Esophagus muscularis mucosa (tissue), 4 donors: ENCODE results near the gene ZNF37A. TPM values are rescaled to one million over a fixed set of nuclear protein-coding genes. Genes with fewer than 3 reads are reported as not detected.
"Not testable (repeated sequence)": the region's sequence is repeated elsewhere in the genome, so short reads cannot be mapped to it uniquely, and the experiment has no call there.

Experiments
- DNase-seq: peaks from one replicate; pipeline ENCODE4 v3.0.0-alpha.2; 2017; ENCODE audit errors: extremely low spot score
- H3K27ac ChIP-seq, 4 donors: fragments of 200-600 bp; sonication (generic); replicated peaks in 1 of 4; 1 replicate in 3 of 4; 2 replicates in 1 of 4; pipeline ENCODE4 v1.5.1; 2016 to 2019; ENCODE audit warnings: mild to moderate bottlenecking in 1 of 4
- H3K27me3 ChIP-seq, 4 donors: fragments of 200-600 bp; sonication (generic); one replicate each; pipeline versions ENCODE4 v1.5.1 to v1.6.0; 2016 to 2019
- H3K36me3 ChIP-seq, 4 donors: fragments of 200-600 bp; sonication (generic); one replicate each; pipeline ENCODE4 v1.5.1; 2016 to 2019
- H3K4me1 ChIP-seq, 4 donors: fragments of 200-600 bp; sonication (generic); one replicate each; pipeline ENCODE4 v1.5.1; 2016 to 2019
- H3K4me3 ChIP-seq, 4 donors: fragments of 200-600 bp; sonication (generic); 1 replicate in 2 of 4; 2 replicates in 2 of 4; pipeline ENCODE4 v1.5.1; 2016 to 2019; ENCODE audit warnings: mild to moderate bottlenecking in 4 of 4, moderate library complexity in 1 of 4
- H3K9me3 ChIP-seq, 4 donors: fragments of 200-600 bp; sonication (generic); 1 replicate in 3 of 4; 2 replicates in 1 of 4; pipeline ENCODE4 v1.5.1; 2016 to 2019
- EP300 ChIP-seq: sonication (generic); formaldehyde crosslinking; IDR thresholded peaks from one replicate; pipeline ENCODE4 v1.6.1; 2017; ENCODE audit warnings: antibody characterized with exemption
- POLR2A ChIP-seq: fragments of 450-650 bp; IDR thresholded peaks from one replicate; pipeline ENCODE4 v1.6.1; 2017; ENCODE audit warnings: antibody characterized with exemption, moderate library complexity, mild to moderate bottlenecking, low read depth
- POLR2AphosphoS5 ChIP-seq, 2 donors: sonication (generic); formaldehyde crosslinking; IDR thresholded peaks; one replicate each; pipeline ENCODE4 v1.6.1; 2017; ENCODE audit warnings: antibody characterized with exemption in 2 of 2
- WGBS: methylation state at CpG from one replicate; pipeline ENCODE4 v1.1.5; 2018; 5-methylcytosine and 5-hydroxymethylcytosine counted together
- intact Hi-C: fragments of 100-400 bp; cut with DNase I; formaldehyde crosslinking; loops from one replicate; pipeline ENCODE4 v1.15.1; 2023
- total RNA-seq, 4 donors: library from RNA; depleted of rRNA; stranded (reverse); fragments of >200 nt; gene quantifications; one replicate each; pipeline versions ENCODE4 v1.1.0 to v1.2.1, GENCODE V29; 2016
- TF ChIP-seq, protein P1 (sequence below), 3 experiments: fragments of 200-600 bp in 2 of 3; fragments of 450-650 bp in 1 of 3; sonication (generic) in 2 of 3; IDR thresholded peaks; one replicate each; pipeline ENCODE4 v1.5.1; 2017 to 2019; ENCODE audit warnings: antibody characterized with exemption in 3 of 3, mild to moderate bottlenecking in 2 of 3, moderate library complexity in 1 of 3

ZNF37A gene
- 10 to 100 TPM; 11.4 to 19.1 (median 17.7) TPM for total RNA-seq

DNA sequence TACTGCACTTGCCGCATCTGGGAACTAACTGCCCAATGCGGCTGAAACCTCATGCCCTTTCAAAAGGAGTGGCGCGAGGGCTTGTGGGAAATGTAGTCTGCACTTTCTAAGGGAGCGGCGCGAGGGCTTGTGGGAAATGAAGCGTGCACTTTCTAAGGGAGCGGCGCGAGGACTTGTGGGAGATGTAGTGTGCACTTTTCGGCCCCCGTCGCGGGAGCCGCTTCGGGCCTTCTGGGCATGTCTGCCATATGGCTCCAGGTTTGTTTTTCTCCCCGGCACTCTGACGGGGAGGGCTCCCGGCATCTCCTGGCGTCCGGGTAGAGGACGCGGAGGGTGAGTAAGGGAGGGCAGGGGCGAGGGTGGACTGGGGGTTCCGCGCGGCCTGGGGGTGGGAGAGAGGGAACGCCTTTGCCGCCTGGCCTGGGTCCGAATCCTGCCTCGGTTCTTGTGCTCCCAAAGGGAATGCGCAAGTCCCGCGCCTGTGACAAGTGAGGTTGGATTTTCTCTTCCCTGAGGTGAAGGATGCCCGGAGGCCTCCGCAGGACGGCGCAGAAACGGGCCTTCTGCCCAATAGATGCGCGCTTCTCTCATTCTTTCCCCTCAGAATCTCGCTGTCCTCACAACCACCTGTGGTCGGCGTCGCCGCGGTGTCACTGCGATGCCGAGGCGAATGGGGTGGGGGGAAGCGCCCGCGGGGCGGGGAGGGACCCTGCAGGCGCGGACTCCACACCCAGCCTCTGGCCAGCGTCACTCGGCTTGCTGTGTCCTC is at the start of gene ZNF37A:
Gene ZNF37A, plus strand, starts transcription at position 180 of the 769 bp plus-strand sequence. CDS start 2,281 bp downstream, outside the sequence.
- peak; percentile 99 for DNase-seq
- peak; percentile 88 to 92 for TF ChIP-seq POLR2AphosphoS5 (IDR thresholded peaks at IDR 0.05)
- TF ChIP-seq, protein P1, sequence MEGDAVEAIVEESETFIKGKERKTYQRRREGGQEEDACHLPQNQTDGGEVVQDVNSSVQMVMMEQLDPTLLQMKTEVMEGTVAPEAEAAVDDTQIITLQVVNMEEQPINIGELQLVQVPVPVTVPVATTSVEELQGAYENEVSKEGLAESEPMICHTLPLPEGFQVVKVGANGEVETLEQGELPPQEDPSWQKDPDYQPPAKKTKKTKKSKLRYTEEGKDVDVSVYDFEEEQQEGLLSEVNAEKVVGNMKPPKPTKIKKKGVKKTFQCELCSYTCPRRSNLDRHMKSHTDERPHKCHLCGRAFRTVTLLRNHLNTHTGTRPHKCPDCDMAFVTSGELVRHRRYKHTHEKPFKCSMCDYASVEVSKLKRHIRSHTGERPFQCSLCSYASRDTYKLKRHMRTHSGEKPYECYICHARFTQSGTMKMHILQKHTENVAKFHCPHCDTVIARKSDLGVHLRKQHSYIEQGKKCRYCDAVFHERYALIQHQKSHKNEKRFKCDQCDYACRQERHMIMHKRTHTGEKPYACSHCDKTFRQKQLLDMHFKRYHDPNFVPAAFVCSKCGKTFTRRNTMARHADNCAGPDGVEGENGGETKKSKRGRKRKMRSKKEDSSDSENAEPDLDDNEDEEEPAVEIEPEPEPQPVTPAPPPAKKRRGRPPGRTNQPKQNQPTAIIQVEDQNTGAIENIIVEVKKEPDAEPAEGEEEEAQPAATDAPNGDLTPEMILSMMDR (IDR thresholded peaks at IDR 0.05) = peak in 1 of 3 experiments; percentile 28
- TF ChIP-seq POLR2A = no peak
- no peak for TF ChIP-seq EP300
- Histone ChIP-seq H3K27ac (peak within 1 kb of the TSS; percentile 85 to 94 (median 88)), H3K4me3 (peak within 1 kb of the TSS; percentile 62 to 94 (median 81)), H3K27me3 (no peaks in the 10 kb centered on the region), H3K9me3 (peaks cover 0 to 5% (median 2%) of the 10 kb centered on the region in 4 donors), H3K4me1 (peaks cover 8 to 18% (median 17%) of the 10 kb centered on the region in 4 donors), H3K36me3 (peaks cover 18 to 38% (median 29%) of the 10 kb centered on the region in 4 donors)
- WGBS = 0% methylated on average over 42 of the region's 59 CpGs
- intact Hi-C loops = loop anchor here (2.0 to 10.0 kb wide), 3 partner anchors 80 to 240 kb away; partner anchors contain the start of genes ZNF248 and ZNF33A

DNA sequence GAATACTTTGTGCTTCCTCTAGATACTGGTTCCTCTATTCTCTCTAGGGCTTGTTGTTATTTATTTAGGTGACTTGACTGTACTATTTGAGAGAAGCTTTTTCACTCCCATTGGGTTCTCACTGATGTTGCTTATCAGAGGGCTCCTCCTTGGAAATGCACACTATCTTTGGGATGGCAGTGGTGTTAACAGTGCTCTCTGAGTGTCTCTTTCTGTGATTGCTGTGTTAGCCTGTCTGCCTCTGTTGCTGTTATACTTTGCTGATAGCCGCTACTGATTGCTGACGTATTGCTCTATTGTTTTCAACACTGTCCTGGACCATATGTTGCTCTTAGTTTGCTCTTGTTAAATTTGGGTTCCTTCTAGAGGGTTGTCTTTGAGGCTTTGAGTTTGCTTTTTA is 49.0 kb upstream of the ZNF37A start:
- H3K27ac ChIP-seq = no peak overlapping the region
- peaks cover 0 to 47% (median 16%) of the 10 kb centered on the region in 4 donors for H3K36me3 ChIP-seq
- no peaks in the 10 kb centered on the region for H3K4me1 ChIP-seq
- 65% methylated on average over 2 of the region's 2 CpGs for WGBS
- no peak for DNase-seq
- TF ChIP-seq POLR2AphosphoS5 (IDR thresholded peaks at IDR 0.05) = no peak
- TF ChIP-seq EP300 = no peak
- TF ChIP-seq POLR2A = no peak
- TF ChIP-seq, protein P1 (IDR thresholded peaks at IDR 0.05) = no peak
- H3K27me3 ChIP-seq = no peaks in the 10 kb centered on the region
- no peak overlapping the region for H3K4me3 ChIP-seq
- no peaks in the 10 kb centered on the region for H3K9me3 ChIP-seq
- intact Hi-C loops = no loop called here

DNA sequence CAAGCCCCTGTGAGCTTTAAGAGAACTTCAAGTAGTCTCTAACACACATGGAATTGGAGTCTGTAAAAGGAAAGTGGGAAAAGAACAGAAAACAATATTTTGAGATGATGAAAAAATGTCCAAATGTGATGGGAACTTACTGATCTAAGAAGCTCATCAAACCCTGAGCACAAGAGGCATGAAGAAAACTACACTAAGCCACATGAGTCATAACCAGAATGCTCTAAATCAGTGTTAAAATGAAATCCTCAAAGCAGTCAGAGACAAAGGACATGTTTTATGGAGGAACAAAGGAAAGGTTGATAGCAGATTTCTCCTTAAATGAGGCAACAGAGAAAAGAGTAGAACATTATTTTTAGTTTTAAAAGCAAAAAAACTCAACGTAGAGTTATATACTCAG is 46.5 kb upstream of the ZNF37A start:
- Histone ChIP-seq H3K9me3 (no peaks in the 10 kb centered on the region), H3K4me1 (no peaks in the 10 kb centered on the region), H3K27me3 (no peaks in the 10 kb centered on the region), H3K27ac (no peak overlapping the region), H3K4me3 (no peak overlapping the region), H3K36me3 (peaks cover 0 to 42% (median 11%) of the 10 kb centered on the region in 4 donors)
- WGBS = 97% methylated on average over 1 of the region's 1 CpG
- TF ChIP-seq POLR2A = no peak
- no peak for TF ChIP-seq POLR2AphosphoS5 (IDR thresholded peaks at IDR 0.05)
- no peak for TF ChIP-seq EP300
- TF ChIP-seq, protein P1 (IDR thresholded peaks at IDR 0.05) = no peak
- DNase-seq = no peak
- intact Hi-C loops = no loop called here

DNA sequence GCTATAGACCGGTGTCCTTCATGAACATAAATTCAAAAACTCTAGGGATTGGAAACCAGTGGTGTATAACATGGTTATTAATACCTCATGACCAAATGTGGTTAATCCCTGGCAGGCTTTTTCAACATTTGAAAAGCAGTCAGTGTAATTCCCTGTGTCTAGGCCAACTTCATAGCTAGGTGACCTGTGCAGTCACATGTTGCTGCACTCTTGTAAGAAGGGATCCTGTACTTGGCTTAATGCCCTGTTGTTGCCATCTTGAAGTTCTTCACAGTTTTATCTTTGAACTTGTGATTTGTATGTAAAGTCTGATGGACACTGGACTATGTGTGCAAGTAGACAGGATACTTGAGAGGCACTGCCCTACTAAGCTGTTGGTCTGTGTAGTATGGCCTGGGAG is 43.9 kb upstream of the ZNF37A start:
- no peak for TF ChIP-seq POLR2A
- Histone ChIP-seq H3K4me3 (no peak overlapping the region), H3K36me3 (peaks cover 10 to 50% (median 19%) of the 10 kb centered on the region in 4 donors), H3K27me3 (no peaks in the 10 kb centered on the region), H3K27ac (no peak overlapping the region), H3K9me3 (peaks cover 0 to 23% (median 15%) of the 10 kb centered on the region in 4 donors), H3K4me1 (no peaks in the 10 kb centered on the region)
- intact Hi-C loops = no loop called here
- no peak for DNase-seq
- 95% methylated on average over 1 of the region's 1 CpG for WGBS

DNA sequence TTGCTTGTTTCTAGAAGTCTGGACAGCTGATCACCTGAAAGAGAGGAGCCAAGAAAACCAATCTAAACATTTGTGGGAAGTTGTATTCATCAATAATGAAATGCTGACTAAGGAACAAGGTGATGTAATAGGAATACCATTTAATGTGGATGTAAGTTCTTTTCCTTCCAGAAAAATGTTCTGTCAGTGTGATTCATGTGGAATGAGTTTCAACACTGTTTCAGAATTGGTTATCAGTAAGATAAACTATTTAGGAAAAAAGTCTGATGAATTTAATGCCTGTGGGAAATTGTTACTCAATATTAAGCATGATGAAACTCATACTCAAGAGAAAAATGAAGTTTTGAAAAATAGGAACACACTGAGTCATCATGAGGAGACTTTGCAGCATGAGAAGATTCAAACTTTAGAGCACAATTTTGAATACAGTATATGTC is 39.8 kb upstream of the ZNF37A start:
- H3K9me3 ChIP-seq = peaks cover 6 to 40% (median 28%) of the 10 kb centered on the region in 4 donors
- H3K27ac ChIP-seq = no peak overlapping the region
- H3K36me3 ChIP-seq = peaks cover 28 to 80% (median 46%) of the 10 kb centered on the region in 4 donors
- intact Hi-C loops = no loop called here
- DNase-seq = no peak
- H3K27me3 ChIP-seq = no peaks in the 10 kb centered on the region
- H3K4me1 ChIP-seq = no peaks in the 10 kb centered on the region
- TF ChIP-seq POLR2A (no peak), POLR2AphosphoS5 (IDR thresholded peaks at IDR 0.05) (no peak), EP300 (no peak)
- TF ChIP-seq, protein P1 (IDR thresholded peaks at IDR 0.05) = no peak
- no peak overlapping the region for H3K4me3 ChIP-seq

DNA sequence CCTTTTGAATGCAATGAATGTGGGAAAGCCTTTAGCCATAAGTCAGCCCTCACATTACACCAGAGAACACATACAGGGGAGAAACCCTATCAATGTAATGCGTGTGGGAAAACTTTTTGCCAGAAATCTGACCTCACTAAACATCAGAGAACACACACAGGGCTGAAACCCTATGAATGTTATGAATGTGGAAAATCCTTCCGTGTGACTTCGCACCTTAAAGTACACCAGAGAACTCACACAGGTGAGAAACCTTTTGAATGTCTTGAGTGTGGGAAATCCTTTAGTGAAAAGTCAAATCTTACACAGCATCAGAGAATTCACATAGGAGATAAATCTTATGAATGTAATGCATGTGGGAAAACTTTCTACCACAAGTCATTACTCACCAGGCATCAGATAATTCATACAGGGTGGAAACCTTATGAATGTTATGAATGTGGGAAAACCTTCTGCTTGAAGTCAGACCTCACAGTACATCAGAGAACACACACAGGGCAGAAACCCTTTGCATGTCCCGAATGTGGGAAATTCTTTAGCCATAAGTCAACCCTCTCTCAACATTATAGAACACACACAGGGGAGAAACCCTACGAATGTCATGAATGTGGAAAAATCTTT is 38.8 kb upstream of the ZNF37A start:
- WGBS = 98% methylated on average over 5 of the region's 5 CpGs
- DNase-seq, H3K27ac ChIP-seq, intact Hi-C loops, H3K4me1 ChIP-seq, H3K27me3 ChIP-seq, H3K4me3 ChIP-seq: not testable (repeated sequence)
- H3K36me3 ChIP-seq = peaks cover 31 to 81% (median 50%) of the 10 kb centered on the region in 4 donors
- peaks cover 6 to 40% (median 28%) of the 10 kb centered on the region in 4 donors for H3K9me3 ChIP-seq

DNA sequence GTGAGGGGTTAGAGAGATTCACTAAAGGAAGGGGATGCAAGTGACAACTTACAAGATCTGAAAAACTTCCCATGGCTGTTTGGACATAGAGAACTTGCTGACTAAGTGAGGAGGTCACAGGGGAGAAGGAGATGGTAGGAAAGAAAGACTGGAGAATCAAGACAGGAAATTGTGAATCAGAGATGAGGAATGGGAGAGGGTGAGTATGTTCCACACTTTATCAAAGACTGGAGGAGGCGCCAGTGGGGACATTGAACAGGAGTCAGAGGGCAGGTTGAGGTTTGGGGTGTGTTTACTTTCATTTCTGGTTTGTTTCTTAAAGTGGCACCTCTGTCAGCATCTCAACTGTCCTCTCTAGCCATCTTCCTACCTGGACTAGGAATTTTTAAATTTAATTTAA is 24.5 kb upstream of the ZNF37A start:
- 67% methylated on average over 1 of the region's 1 CpG for WGBS
- H3K4me3 ChIP-seq, H3K27ac ChIP-seq, DNase-seq, H3K4me1 ChIP-seq, H3K36me3 ChIP-seq, H3K27me3 ChIP-seq, intact Hi-C loops, H3K9me3 ChIP-seq: not testable (repeated sequence)
